ENCODE data around the gene GOLGA8Q.
"Not testable (repeated sequence)": the region's sequence is repeated elsewhere in the genome, so short reads cannot be mapped to it uniquely, and the experiment has no call there.

Gene GOLGA8Q

DNA sequence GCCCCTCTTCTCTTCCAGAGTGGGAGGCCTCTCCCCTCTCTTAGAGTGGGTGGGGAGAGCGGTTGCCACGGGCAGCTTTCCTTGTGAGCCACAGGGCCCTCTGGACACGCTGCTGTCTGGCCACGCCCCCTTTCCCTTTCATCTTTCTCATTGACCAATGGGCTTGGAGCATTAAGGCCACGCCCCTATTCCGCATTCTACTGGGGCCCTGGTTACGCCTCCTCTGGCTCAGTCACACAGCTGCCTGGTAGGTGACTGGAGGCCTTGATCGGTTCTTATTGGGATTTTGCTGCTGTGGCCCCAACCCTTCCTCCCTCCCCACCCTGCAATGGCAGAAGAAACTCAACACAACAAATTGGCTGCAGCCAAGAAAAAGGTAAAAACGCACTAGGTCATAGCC is at the start of gene GOLGA8Q:
GOLGA8Q (plus strand) TSS at position 301 of the 400 bp plus-strand sequence; CDS start at position 329, 28 bp downstream.
- not testable (repeated sequence) for DNase-seq

GRCh38 chr15:30502904-30503781 is 48.7 kb upstream of the GOLGA8Q start:
- not testable (repeated sequence) for DNase-seq

GRCh38 chr15:30504162-30504843 is 47.5 kb upstream of the GOLGA8Q start:
- DNase-seq = peak; percentile 34

DNA sequence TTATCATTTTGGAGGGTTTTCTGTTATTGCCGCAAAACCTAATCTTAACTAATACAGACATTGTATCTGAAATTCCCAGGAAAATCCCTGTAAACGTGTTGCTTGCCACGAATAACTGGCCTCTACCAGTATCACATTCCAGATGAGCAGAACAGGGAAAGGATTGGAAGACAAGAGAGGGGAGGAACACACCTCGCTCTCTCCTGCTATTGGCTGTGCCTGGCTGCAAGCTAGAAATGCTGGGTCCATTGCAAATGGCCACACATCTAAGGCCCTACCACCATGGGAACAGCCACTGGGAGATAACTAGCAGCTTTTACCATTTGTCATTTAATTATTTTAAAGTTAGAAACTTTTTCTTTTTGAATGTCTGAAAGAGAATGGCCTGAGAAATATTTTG is 37.3 kb upstream of the GOLGA8Q start:
- DNase-seq = not testable (repeated sequence)

DNA sequence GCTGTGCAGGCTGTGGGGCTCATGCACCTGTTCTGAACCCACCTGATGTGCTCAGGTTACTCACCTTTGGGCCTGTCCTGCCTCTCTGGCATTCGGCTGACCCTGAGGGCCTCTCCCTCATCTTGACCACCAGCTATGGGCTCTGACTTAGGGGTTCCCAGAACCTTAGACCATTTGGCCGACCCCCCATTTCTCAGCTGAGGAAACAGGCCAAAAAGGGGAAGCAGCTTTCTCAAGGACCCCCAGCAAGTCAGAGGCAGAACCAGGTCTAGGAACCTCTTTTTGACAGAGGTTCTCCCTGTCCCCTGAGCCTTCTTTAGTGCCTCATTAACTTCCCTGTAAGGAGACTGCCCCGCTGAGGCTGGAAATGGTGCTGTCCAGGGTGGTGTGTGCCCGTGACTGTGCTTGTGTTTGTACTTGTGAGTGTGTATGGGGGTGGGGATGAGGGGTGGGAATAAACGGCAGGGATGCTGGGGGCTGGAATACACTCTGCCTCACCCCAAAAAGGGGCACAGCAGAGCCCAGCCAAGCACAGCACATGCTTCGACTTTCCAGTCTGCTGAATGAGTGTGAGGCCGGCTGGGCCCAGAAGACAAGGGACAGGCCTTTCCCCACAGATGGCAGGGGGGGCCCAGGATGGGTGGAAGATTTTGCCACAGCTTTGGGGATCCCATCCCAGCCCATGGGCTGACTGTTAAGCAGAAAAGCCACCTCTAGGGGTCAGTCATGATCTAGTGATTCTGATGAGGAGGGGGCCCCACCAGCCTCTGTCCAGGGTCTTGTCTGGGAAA is 28.2 kb upstream of the GOLGA8Q start:
- peak; percentile 14 for DNase-seq

DNA sequence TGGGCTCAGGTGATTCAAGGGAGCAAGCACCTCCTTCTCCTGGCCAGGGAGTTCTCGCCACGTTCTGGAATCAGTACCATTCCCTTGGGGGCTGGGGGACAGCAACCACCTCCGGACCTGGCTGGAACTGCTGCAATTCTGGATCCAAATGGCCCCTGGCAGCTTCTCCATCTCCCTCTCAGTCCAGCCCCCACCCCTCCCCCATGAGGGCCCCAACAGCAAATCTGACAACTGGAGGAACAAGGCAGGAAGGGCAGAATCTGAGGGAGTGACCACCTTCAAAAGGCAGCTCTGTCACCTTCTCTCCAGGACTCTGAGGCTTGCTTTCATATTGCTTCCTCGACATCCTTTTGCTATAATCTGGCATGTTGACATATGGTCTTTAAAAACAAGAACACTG is 25.9 kb upstream of the GOLGA8Q start:
- not testable (repeated sequence) for DNase-seq

DNA sequence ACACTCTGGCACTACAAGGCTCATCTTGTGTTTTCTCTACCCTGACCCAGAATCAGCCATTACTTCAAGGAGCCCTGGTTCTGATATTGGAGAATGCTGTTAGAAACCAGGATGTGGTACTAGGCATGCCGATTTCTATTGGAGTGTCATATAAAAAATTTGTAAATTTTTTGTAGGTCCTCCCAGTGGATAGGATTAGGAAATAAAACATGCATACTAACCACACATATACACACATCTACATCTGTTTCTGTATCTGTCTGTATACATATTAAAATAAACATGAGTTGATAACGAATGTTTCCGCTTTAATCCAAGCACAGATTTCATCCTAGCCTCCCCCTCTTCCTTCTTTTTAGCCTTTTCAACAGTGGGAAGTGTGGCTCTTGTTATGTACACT is 22.8 kb upstream of the GOLGA8Q start:
- DNase-seq = not testable (repeated sequence)

GRCh38 chr15:30566949-30567348 is 15.1 kb downstream of the GOLGA8Q start:
- peak; percentile 15 for DNase-seq

DNA sequence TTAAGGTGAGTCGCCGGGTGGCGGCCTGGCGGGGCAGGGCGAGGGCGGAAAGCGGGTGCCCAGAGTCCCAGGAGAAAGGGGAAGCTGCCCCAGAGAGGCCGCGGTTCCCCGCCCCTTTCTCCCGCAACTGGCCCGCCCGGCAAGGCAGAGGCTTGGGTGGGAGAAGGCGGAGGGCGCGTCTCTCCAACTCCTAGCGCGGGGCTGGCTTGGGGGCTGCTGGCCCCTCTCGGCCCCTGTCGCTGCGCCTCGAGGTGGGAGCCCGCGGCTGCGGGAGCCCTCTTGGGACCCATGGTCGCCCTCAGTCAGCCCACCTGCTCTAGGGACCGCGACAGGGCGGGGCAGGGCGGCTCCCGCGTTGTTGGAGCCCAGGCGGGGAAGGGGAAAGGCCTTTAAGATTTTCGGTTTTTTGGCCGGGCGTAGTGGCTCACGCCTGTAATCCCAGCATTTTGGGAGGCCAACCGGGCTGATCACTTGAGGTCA is 21.2 kb downstream of the GOLGA8Q start:
- DNase-seq = not testable (repeated sequence)

DNA sequence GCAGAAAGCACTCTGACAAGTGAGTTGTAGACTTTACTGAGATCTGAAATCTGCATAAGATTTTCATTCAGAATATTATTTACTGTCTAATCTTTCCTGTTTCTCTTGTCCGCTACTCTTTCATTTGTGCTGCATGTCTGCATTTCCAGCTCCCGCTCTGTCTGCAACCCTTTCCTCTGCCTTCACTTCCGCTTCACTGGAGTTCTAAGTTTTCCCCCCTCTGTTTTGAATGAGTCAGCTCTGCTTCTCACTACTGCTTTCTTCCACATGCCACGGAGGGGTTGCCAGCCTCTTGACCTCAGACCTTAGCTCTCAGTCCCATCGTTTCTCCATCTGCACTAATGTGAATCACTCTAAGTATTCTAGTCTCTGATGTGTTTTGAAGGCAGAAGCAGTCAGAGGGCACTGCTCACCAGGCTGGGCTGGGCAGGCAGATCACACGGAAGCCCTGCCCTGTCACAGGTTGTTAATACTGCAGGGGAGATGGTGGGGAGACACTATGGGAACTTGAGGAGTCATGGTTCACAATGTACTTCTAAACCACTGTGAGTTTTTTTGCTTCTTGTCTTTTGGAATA is 27.6 kb downstream of the GOLGA8Q start:
- not testable (repeated sequence) for DNase-seq

DNA sequence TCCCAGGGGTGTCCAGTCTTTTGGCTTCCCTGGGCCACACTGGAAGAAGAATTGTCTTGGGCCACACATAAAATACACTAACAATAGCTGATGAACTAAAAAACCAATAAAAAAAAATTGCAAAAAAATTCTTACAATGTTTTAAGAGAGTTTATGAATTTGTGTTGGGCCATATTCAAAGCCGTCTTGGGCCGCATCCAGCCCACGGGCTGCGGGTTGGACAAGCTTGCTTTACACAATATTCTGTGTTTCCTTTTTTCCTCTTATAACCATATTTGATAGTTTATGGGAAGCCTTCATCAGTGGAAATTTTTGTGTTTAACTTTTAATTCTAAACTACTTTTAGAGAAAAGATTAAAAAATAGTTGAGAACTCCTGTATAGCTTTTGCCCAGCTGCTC is 28.9 kb downstream of the GOLGA8Q start:
- not testable (repeated sequence) for DNase-seq

GRCh38 chr15:30598953-30599352 is 47.1 kb downstream of the GOLGA8Q start:
- not testable (repeated sequence) for DNase-seq

- DNase-seq = not testable (repeated sequence)
Observed at GRCh38 chr15:30603796-30604195, 51.9 kb downstream of the GOLGA8Q start, which contains the start of gene GOLGA8H. GOLGA8H (plus strand) TSS chr15:30604028; CDS start chr15:30604126, 98 bp downstream.

Measured in right hindlimb (tissue), 1 donor.